Thyroid gland (tissue), 4 donors: ENCODE results near the gene ALG5.

Source experiments
- CTCF ChIP-seq, 6 experiments: fragments of 200-600 bp in 3 of 6; fragments of 450-650 bp in 3 of 6; sonication (generic) in 3 of 6; IDR thresholded peaks; one replicate each; pipeline ENCODE4 v1.5.1; 2016 to 2019; ENCODE audit warnings: antibody characterized with exemption in 6 of 6, mild to moderate bottlenecking in 2 of 6, inconsistent platforms in 1 of 6, moderate library complexity in 1 of 6
- POLR2A ChIP-seq, 2 donors: fragments of 450-650 bp; IDR thresholded peaks; one replicate each; pipeline ENCODE4 v1.6.1; 2017; ENCODE audit warnings: antibody characterized with exemption in 2 of 2, mild to moderate bottlenecking in 2 of 2, moderate library complexity in 1 of 2

GRCh38 chr13:37046062-37046461, 46.9 kb upstream of the ALG5 start:
- no peak for TF ChIP-seq CTCF (IDR thresholded peaks at IDR 0.05)
- no peak for TF ChIP-seq POLR2A (IDR thresholded peaks at IDR 0.05)
